ENCODE data around the gene CDCP2.

CDCP2 gene

GRCh38 chr1:54152696-54153095 lies at the start of gene CDCP2:
Gene CDCP2, minus strand, starts transcription at chr1:54153000. Its CDS starts 78 bp downstream, at chr1:54152922.
- DNase-seq (ENCODE audit: low spot score): no peak

GRCh38 chr1:54200519-54200997 lies 47.8 kb upstream of the CDCP2 start:
- no peak for DNase-seq (ENCODE audit: low spot score)

GRCh38 chr1:54199765-54200518 lies 47.1 kb upstream of the CDCP2 start, which contains the start of the genes CYB5RL and MRPL37:
Gene CYB5RL, minus strand, starts transcription at chr1:54200030. Its CDS starts 4,414 bp downstream, at chr1:54195616.
Gene MRPL37, plus strand, starts transcription at chr1:54200167. Its CDS starts 77 bp downstream, at chr1:54200244.
- peak; percentile 98 for DNase-seq (ENCODE audit: low spot score)

GRCh38 chr1:54199151-54199764 lies 46.5 kb upstream of the CDCP2 start:
- peak; percentile 22 for DNase-seq (ENCODE audit: low spot score)

GRCh38 chr1:54193453-54193852 lies 40.7 kb upstream of the CDCP2 start:
- DNase-seq (ENCODE audit: low spot score): no peak

GRCh38 chr1:54191525-54191924 lies 38.7 kb upstream of the CDCP2 start:
- no peak for DNase-seq (ENCODE audit: low spot score)

GRCh38 chr1:54190526-54190925 lies 37.7 kb upstream of the CDCP2 start:
- DNase-seq (ENCODE audit: low spot score): no peak

- DNase-seq (ENCODE audit: low spot score): no peak
Measured at GRCh38 chr1:54188291-54188690, 35.5 kb upstream of the CDCP2 start.

GRCh38 chr1:54186056-54186455 lies 33.3 kb upstream of the CDCP2 start:
- no peak for DNase-seq (ENCODE audit: low spot score)

GRCh38 chr1:54180701-54181360 lies 28.0 kb upstream of the CDCP2 start:
- no peak for DNase-seq (ENCODE audit: low spot score)

GRCh38 chr1:54178296-54179070 lies 25.7 kb upstream of the CDCP2 start:
- DNase-seq (ENCODE audit: low spot score): no peak

GRCh38 chr1:54177726-54178125 lies 24.9 kb upstream of the CDCP2 start:
- DNase-seq (ENCODE audit: low spot score): no peak

- DNase-seq (ENCODE audit: low spot score): no peak
Measured at GRCh38 chr1:54176621-54177327, 24.0 kb upstream of the CDCP2 start.

- no peak for DNase-seq (ENCODE audit: low spot score)
Measured at GRCh38 chr1:54174106-54174505, 21.3 kb upstream of the CDCP2 start.

GRCh38 chr1:54173681-54174080 lies 20.9 kb upstream of the CDCP2 start:
- no peak for DNase-seq (ENCODE audit: low spot score)

GRCh38 chr1:54172614-54173599 lies 20.1 kb upstream of the CDCP2 start:
- DNase-seq (ENCODE audit: low spot score): no peak

GRCh38 chr1:54171606-54172005 lies 18.8 kb upstream of the CDCP2 start:
- no peak for DNase-seq (ENCODE audit: low spot score)

- DNase-seq (ENCODE audit: low spot score): no peak
Measured at GRCh38 chr1:54171016-54171415, 18.2 kb upstream of the CDCP2 start.

- no peak for DNase-seq (ENCODE audit: low spot score)
Measured at GRCh38 chr1:54169068-54169467, 16.3 kb upstream of the CDCP2 start.

All from HuH-7 (cell line).